ENCODE data around the gene AUTS2.

The AUTS2 gene

GRCh38 chr7:69959789-69960499 is 361.7 kb downstream of the AUTS2 start:
- DNase-seq: no peak

DNA sequence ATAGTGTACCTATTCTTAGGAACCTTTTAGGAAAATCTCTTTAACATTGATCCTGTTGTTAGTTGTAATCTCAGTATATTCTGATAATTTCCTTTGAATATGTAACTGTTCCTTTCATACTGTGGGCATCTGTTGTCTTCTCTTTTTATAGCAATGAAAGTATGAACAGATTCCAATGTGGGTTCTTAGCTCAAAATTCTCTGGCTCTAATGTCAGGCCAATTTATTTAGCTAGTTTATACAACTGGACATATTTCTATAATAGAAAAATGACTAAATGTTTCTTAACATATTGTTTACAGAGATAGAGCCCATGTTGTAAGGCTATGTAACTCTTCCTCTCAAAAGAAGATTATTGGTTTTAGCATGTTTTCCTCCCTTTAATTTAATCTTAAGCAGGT is 363.2 kb downstream of the AUTS2 start:
- DNase-seq: no peak

DNA sequence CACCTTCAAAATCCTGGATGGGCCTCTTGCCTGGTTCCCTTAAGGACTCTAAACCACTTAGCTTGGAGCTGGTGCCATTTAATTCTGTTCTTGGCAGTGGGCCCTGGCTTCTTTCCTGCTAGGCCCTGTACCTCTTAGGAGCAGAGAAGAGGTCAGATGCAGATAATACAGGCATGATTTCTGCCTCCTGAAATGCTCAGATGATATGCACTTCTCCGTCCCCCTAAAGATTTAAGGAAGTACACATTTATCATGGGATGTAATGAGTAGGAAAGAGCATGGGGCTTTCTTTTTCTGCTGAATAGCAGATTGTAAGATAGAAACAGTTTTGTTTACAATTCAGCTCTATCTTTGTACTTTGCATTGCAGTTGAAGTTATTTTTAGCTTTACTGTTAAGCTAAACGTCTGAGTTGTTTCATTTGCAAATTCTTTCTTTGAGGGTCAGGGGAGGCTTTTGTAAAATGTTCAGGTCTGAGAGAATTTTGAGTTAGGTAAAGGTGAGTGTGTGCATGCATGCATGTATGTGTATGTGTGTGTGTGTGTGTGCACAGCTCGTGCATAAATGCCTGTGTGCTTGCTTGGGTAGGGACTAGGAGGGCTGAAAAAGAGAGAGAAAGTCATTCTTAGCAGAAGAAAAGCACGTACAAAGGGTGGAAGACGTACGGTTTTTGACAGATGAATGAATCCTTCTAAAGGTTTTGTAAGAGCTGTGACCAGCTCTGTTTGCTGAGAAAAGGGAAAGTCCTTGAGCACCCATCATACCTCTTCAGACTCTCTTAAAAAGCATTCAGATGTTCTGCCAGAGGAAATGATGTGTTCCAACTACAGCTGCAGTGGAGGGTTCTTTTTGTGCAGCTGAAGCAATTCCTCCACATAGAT is 364.2 kb downstream of the AUTS2 start:
- DNase-seq: no peak

GRCh38 chr7:69963393-69963792 is 365.1 kb downstream of the AUTS2 start:
- no peak for DNase-seq

GRCh38 chr7:69966766-69967591 is 368.7 kb downstream of the AUTS2 start:
- DNase-seq: no peak

GRCh38 chr7:69967689-69968450 is 369.6 kb downstream of the AUTS2 start:
- no peak for DNase-seq

DNA sequence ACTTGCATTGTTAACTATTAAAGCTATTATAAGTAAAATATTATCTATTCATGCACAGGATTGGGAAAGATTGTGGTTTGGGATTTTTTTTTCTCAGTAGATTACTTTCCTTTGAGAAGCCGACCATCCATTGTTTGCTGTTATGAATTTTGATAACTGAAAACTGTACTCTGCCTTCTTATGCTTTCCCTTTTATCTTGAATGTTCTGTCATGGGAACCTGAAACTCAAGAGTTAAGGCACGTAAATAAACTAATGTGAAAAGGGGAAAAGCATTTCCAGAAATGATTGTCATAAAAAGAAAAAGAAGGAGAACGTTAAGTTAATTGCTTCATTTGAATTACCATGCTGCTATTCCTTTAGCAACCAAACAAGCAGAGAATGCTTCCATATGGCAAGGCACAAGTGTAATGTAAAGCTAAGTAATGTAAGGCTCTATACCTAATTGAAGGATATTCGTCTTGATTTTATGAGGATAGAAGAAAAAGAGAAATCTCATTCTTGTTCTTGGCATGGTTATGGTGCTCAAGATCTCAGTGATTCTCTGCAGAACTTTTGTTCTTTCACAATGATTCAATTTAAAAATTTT is 370.8 kb downstream of the AUTS2 start:
- no peak for DNase-seq

DNA sequence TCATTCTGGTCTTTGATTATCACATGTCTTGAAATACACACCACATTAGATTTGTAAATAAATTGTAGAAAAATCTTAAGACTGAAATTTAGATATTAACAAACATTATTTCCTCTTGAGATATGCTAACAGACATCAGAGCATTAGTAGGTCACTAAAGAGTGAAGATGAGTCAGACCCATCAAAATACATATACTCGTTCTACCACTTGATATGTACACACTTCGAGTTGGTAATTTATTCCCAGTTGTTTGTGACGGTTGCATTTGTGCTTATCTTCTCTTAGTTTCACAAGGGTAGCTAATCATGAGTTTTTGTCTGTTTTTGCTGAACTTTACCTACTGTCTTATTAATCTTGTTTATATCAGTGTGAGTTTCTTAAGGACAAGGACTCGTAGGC is 383.4 kb downstream of the AUTS2 start:
- DNase-seq: no peak

DNA sequence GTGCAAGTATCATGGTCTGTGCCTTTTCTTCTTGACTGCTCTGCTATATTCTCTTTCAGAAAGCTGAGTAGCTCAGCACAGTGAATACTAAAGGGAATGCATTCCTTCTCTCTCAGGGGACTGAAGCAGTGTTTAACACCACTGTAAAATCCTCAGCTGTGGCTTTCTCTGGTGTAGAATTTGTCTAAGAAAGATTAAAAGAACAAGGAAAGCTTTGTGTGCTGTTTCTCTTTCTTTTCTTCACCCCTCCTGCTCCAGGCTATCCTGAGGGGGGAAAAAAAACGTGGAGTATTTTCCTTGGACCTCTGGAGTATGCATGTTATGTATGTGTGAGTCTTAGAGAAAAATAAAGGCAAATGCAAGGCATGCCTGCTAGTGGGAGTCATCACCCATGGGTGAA is 383.9 kb downstream of the AUTS2 start:
- no peak for DNase-seq

DNA sequence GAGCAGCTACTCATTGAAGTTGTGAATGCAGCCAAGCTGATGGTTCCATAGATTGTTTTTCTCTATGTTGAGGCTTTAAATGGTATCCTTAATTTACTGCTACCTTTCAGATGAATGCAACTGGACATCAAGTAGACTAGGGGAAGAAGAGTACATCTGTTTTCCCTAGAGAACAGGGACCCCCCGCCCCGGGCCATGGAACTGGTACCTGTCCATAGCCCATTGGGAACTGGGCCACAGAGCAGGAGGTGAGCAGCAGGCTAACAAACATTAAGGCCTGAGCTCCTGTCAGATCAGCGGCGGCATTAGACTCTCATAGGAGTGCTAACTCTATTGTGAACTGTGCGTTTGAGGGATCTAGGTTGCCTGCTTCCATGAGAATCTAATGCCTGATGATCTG is 391.3 kb downstream of the AUTS2 start:
- no peak for DNase-seq

DNA sequence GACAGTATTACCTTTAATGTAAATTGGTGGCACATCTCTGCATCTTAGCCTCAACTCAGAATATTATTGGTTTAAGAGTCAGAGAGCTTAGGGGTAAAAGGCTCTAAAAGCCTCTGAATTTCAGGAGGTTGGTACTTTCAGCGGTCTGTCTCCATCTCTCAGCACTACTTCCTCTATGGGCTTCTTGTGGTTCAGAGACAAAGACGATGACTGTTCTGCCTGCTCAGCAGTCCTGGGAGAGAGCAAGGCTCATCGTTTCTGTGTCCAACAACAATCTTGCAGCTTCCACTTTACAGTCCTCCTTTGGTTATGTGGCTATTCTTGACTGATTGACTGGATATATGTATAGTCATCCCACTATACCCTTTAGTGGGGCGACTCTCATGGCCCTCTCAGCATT is 394.7 kb downstream of the AUTS2 start:
- no peak for DNase-seq

DNA sequence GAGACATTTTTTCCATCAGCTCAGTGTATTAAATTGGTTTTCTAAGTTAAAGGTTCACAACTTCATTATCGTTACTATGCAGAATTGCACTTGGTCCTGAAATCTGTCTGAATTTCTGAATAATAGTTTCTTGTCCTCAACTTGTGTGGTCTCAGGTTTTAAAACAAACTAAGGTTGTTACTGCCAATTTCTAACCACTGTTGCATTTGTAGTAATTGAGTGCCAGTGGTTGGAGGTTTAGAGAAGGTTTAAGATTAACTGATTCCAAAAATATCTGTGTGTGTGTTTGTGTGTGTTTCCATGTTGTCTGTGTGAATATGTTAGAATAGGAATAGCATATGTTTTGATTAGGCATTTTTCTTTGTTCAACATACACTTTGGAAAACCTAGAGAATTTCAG is 395.9 kb downstream of the AUTS2 start:
- no peak for DNase-seq

DNA sequence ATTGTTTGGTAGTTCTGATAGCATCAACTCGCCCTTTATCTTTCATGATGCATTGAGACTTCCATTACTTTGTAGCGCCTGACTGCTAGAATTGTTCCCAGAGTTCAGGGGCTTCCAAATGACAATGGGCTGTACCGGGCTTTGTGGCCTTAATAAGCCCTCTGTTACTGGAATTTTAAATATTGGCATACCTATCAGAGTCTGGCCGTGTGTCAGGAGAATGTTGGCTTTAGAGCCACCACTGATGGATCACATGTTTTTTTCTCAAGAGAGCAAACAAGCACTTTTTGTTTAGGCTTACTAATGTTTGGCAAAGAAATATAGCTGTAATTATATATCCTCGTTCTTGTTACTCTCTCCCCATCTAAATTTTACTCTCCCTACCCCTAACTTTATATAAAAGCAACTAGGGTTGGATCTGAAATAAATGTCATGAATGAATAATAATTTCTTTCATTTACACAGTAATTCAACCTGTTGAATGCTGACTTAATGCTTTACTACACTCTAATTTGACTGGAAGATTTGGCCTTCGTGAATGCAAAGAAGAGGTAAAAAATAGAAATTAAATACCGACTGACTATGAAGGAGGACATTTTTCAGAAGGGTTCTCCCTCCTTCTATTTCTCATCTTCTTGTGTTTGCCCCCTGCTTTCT is 396.7 kb downstream of the AUTS2 start:
- DNase-seq: no peak

DNA sequence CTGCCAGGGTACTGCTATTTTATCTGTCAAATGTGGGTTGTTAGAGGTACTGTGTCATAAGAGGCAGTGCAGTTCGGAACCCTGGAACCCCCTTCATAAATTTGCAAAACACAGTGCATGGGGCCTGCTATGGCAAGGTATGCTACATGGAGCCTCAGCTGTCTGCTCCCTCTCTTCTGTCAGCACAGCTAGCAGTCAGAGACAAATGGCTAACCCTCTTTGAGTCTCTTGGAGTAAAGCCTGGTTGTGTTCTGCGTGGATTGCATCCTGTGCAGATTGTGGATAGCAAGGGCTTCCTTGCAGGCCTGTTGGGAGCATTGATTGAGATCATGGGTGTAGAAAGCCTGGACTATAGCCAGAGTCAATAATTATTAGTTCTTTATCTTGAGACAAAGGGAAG is 397.8 kb downstream of the AUTS2 start:
- no peak for DNase-seq

GRCh38 chr7:70000737-70001348 is 402.6 kb downstream of the AUTS2 start:
- no peak for DNase-seq

- no peak for DNase-seq
Observed at GRCh38 chr7:70005480-70005879, 407.2 kb downstream of the AUTS2 start.

- DNase-seq: no peak
Observed at GRCh38 chr7:70005891-70006260, 407.6 kb downstream of the AUTS2 start.

DNA sequence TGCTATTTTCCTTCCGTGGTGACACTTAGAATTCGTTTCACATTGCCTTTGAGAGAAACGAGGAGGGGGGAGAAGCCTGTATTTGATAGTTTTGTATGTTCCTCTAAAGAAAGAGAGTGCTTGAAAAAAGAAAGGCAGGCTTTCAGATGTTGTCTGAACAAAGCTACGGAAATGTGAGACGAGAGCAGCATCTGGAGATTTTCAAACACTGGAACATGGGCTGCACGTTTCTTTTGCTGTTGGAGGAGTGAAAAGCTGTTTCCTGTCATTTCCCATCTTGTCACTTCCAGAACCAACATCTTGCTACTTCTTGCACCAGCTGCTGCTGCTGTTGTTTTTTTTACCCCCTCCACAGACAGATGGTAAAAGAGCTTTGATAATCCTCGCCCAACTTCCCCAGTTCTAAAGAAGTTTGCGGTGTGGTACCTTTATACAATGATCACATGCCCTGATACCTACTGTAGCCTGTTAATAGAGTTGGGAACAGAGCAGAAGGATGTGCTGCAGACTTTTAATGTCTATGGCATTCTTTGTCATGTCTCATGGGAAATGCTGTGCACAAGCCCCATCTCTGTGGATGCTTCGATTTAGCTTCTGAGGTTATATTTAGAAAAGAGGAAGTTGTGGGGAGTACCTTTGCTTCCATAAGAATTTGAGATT is 408.1 kb downstream of the AUTS2 start:
- no peak for DNase-seq

GRCh38 chr7:70008466-70008865 is 410.2 kb downstream of the AUTS2 start:
- no peak for DNase-seq

- DNase-seq: no peak
Observed at GRCh38 chr7:70014472-70015177, 416.4 kb downstream of the AUTS2 start.

All from activated CD8-positive, alpha-beta memory T cell treated with anti-CD3 and anti-CD28 coated beads, Interleukin-2, amount 50 U/mL, for 48 hours (primary cell).